Measurements from ENCODE around the gene SNCB.

GRCh38 chr5:176636426-176636825 lies 6.1 kb upstream of the SNCB start:
- TF ChIP-seq TAF1 (IDR thresholded peaks at IDR 0.05; ENCODE audit: borderline replicate concordance, insufficient read depth, low read length) = no peak
- no peak for TF ChIP-seq POLR2AphosphoS5 (IDR thresholded peaks at IDR 0.05; ENCODE audit: low read depth, low read length)
- TF ChIP-seq REST (IDR thresholded peaks at IDR 0.05; ENCODE audit: insufficient read depth in 1 of 2, low read depth in 2 of 2, low read length in 2 of 2) = no peak

Data from PFSK-1 (cell line).